Measurements from ENCODE around the gene ITGAE.
A peak's percentile ranks its signal among the peaks of the same experiment; 100 is the strongest.

The ITGAE gene

GRCh38 chr17:3800362-3801271 lies at the start of gene ITGAE:
Gene ITGAE, minus strand, starts transcription at chr17:3801188. Its CDS starts 44 bp downstream, at chr17:3801144.
- Histone ChIP-seq H3K4me1 (ENCODE audit: insufficient read depth, low read length, poor library complexity, severe bottlenecking) (peaks cover 48% of the 10 kb centered on the region), H4K20me1 (ENCODE audit: insufficient read depth, low read length, poor library complexity, severe bottlenecking) (no peaks in the 10 kb centered on the region), H3K36me3 (ENCODE audit: insufficient read depth, low read length) (no peaks in the 10 kb centered on the region), H2AFZ (ENCODE audit: low read length) (no peak within 1 kb of the TSS), H3K79me2 (ENCODE audit: insufficient read depth, low read length) (no peaks in the 10 kb centered on the region), H3K27me3 (ENCODE audit: insufficient read depth, low read length, poor library complexity, severe bottlenecking) (no peaks in the 10 kb centered on the region), H3F3A (ENCODE audit: low read depth) (no peaks in the 10 kb centered on the region), H3K9me2 (replicated peaks; ENCODE audit: low read depth, low read length) (no peaks in the 10 kb centered on the region), H3K4me2 (ENCODE audit: low read depth, low read length, poor library complexity, severe bottlenecking) (no peak within 1 kb of the TSS), H3K9ac (ENCODE audit: low read depth, low read length, poor library complexity, severe bottlenecking) (peak within 1 kb of the TSS; percentile 25), H3K9me3 (ENCODE audit: insufficient read depth, low read depth, low read length) (no peaks in the 10 kb centered on the region), H3K4me3 (ENCODE audit: low read length, poor library complexity, severe bottlenecking) (no peak within 1 kb of the TSS)
- TF ChIP-seq CTCF (conservative IDR thresholded peaks at IDR 0.05; ENCODE audit: low read length) = no peak
- no peak for TF ChIP-seq EZH2phosphoT487 (IDR thresholded peaks at IDR 0.05; ENCODE audit: borderline replicate concordance)

GRCh38 chr17:3848229-3848835 lies 47.3 kb upstream of the ITGAE start:
- no peak overlapping the region for H3K4me2 ChIP-seq (ENCODE audit: low read depth, low read length, poor library complexity, severe bottlenecking)
- H3K36me3 ChIP-seq (ENCODE audit: insufficient read depth, low read length) = no peaks in the 10 kb centered on the region
- H3K27me3 ChIP-seq (ENCODE audit: insufficient read depth, low read length, poor library complexity, severe bottlenecking) = no peaks in the 10 kb centered on the region
- no peaks in the 10 kb centered on the region for H3K9me3 ChIP-seq (ENCODE audit: insufficient read depth, low read depth, low read length)
- H4K20me1 ChIP-seq (ENCODE audit: insufficient read depth, low read length, poor library complexity, severe bottlenecking) = peaks cover 22% of the 10 kb centered on the region
- no peak overlapping the region for H3K9ac ChIP-seq (ENCODE audit: low read depth, low read length, poor library complexity, severe bottlenecking)
- no peak overlapping the region for H3K4me3 ChIP-seq (ENCODE audit: low read length, poor library complexity, severe bottlenecking)
- H3K4me1 ChIP-seq (ENCODE audit: insufficient read depth, low read length, poor library complexity, severe bottlenecking) = peaks cover 23% of the 10 kb centered on the region
- H2AFZ ChIP-seq (ENCODE audit: low read length) = no peak overlapping the region
- H3K9me2 ChIP-seq (replicated peaks; ENCODE audit: low read depth, low read length) = no peaks in the 10 kb centered on the region
- no peaks in the 10 kb centered on the region for H3F3A ChIP-seq (ENCODE audit: low read depth)
- H3K79me2 ChIP-seq (ENCODE audit: insufficient read depth, low read length) = peaks cover 26% of the 10 kb centered on the region
- TF ChIP-seq CTCF (conservative IDR thresholded peaks at IDR 0.05; ENCODE audit: low read length) (no peak), EZH2phosphoT487 (IDR thresholded peaks at IDR 0.05; ENCODE audit: borderline replicate concordance) (no peak)

- Histone ChIP-seq H2AFZ (ENCODE audit: low read length) (no peak overlapping the region), H3K9ac (ENCODE audit: low read depth, low read length, poor library complexity, severe bottlenecking) (no peak overlapping the region), H3F3A (ENCODE audit: low read depth) (no peaks in the 10 kb centered on the region), H3K9me3 (ENCODE audit: insufficient read depth, low read depth, low read length) (no peaks in the 10 kb centered on the region), H3K4me3 (ENCODE audit: low read length, poor library complexity, severe bottlenecking) (peak overlapping the region; percentile 98), H3K36me3 (ENCODE audit: insufficient read depth, low read length) (peaks cover 4% of the 10 kb centered on the region; the same call in 1 of the 2 replicates), H3K79me2 (ENCODE audit: insufficient read depth, low read length) (peaks cover 38% of the 10 kb centered on the region), H3K27me3 (ENCODE audit: insufficient read depth, low read length, poor library complexity, severe bottlenecking) (no peaks in the 10 kb centered on the region), H3K4me2 (ENCODE audit: low read depth, low read length, poor library complexity, severe bottlenecking) (peak overlapping the region; percentile 87), H3K9me2 (replicated peaks; ENCODE audit: low read depth, low read length) (no peaks in the 10 kb centered on the region), H4K20me1 (ENCODE audit: insufficient read depth, low read length, poor library complexity, severe bottlenecking) (peaks cover 23% of the 10 kb centered on the region), H3K4me1 (ENCODE audit: insufficient read depth, low read length, poor library complexity, severe bottlenecking) (peaks cover 28% of the 10 kb centered on the region)
- TF ChIP-seq CTCF (conservative IDR thresholded peaks at IDR 0.05; ENCODE audit: low read length) (no peak), EZH2phosphoT487 (IDR thresholded peaks at IDR 0.05; ENCODE audit: borderline replicate concordance) (no peak)
These were observed 46.2 kb upstream of the ITGAE start for GRCh38 chr17:3847165-3847670.

Data from Loucy (cell line).